ENCODE measurements around the gene CNOT6L. TPM values are rescaled to one million over a fixed set of nuclear protein-coding genes. Genes with fewer than 3 reads are reported as not detected.
A peak's percentile ranks its signal among the peaks of the same experiment; 100 is the strongest.

The CNOT6L gene
- total and polyA plus RNA-seq, 2 of the 4 experiments (the other 2 are of a cell fraction), result 3.5 to 21.1 TPM

- H4K91ac ChIP-seq (ENCODE audit: insufficient read depth, low read depth, low read length), result peak within 1 kb of the TSS; percentile 74
- H3K4me3 ChIP-seq (ENCODE audit: insufficient read depth, low read depth, low read length), result peak within 1 kb of the TSS; percentile 66
- H4K20me1 ChIP-seq (ENCODE audit: insufficient read depth, low read length), result no peaks in the 10 kb centered on the region
- H3K27me3 ChIP-seq (ENCODE audit: control insufficient read depth, insufficient read depth, low read length), result no peaks in the 10 kb centered on the region
- H3K9me3 ChIP-seq (ENCODE audit: control insufficient read depth, insufficient read depth, low read length), result no peaks in the 10 kb centered on the region
- H3K9me1 ChIP-seq (ENCODE audit: insufficient read depth, low read length), result no peaks in the 10 kb centered on the region
- H2AK9ac ChIP-seq (replicated peaks; ENCODE audit: low read depth, low read length, poor library complexity), result peak within 1 kb of the TSS; percentile 82
- no peak within 1 kb of the TSS for H2BK20ac ChIP-seq (ENCODE audit: low read depth, low read length)
- peak within 1 kb of the TSS; percentile 94 to 100 for H4K8ac ChIP-seq (ENCODE audit: low read depth in 2 of 2, low read length in 2 of 2)
- in situ Hi-C loops (cut with MboI; ENCODE audit: low sequenced_read_pairs), result loop anchor here (25.0 kb wide), 1 partner anchor 475 kb away; no protein-coding TSS in a partner anchor
- peak within 1 kb of the TSS; percentile 88 for H3K14ac ChIP-seq (replicated peaks; ENCODE audit: low read depth, low read length)
- BruUV-seq (replicated peaks), result no TSS peak
- 0% methylated on average over 10 of the region's 33 CpGs; no CpG with 5 or more reads in 1 of the 2 experiments for WGBS, 2 experiments (ENCODE audit: extremely low coverage in 2 of 2, insufficient read length in 1 of 2)
- ATAC-seq (ENCODE audit: low read depth), result peak; percentile 98
- H3K56ac ChIP-seq (ENCODE audit: extremely low read depth, insufficient read depth, low read length), result peak within 1 kb of the TSS; percentile 96
- H4K5ac ChIP-seq (ENCODE audit: low read depth, low read length), result peak within 1 kb of the TSS; percentile 99
- CTCF ChIA-PET, result interaction anchor here (0.8 to 1.3 kb wide), 8 partner anchors 10 to 182 kb away, joined by 3 to 6 read pairs (median 4); no protein-coding TSS in a partner anchor
- H2BK5ac ChIP-seq (ENCODE audit: low read depth, low read length, poor library complexity, severe bottlenecking), result peak within 1 kb of the TSS; percentile 94
- peak within 1 kb of the TSS; percentile 75; the same call in 1 of the 2 replicates for H3K23ac ChIP-seq (ENCODE audit: low read depth, low read length)
- peak within 1 kb of the TSS; percentile 96 for H2AFZ ChIP-seq (replicated peaks; ENCODE audit: low read length, poor library complexity)
- dilution Hi-C loops (cut with HindIII; ENCODE audit: low sequenced_read_pairs, unreplicated experiment), result no loop called here
- H3K18ac ChIP-seq (ENCODE audit: low read depth, low read length), result peak within 1 kb of the TSS; percentile 79
- H3K4me2 ChIP-seq (ENCODE audit: low read depth, low read length), result peak within 1 kb of the TSS; percentile 81
- peak within 1 kb of the TSS; percentile 41; the same call in 2 of the 3 replicates for H2BK15ac ChIP-seq (ENCODE audit: low read depth, low read length)
- peak; percentile 96 for DNase-seq
- H3K27ac ChIP-seq (ENCODE audit: insufficient read depth, low read length), result peak within 1 kb of the TSS; percentile 81
- H3K36me3 ChIP-seq (ENCODE audit: control insufficient read depth, insufficient read depth, low read length), result no peaks in the 10 kb centered on the region; the same call in 1 of the 2 replicates
- peaks cover 13 to 20% of the 10 kb centered on the region in 2 experiments for H3K79me1 ChIP-seq (ENCODE audit: low read depth in 1 of 2, low read length in 2 of 2)
- H2BK120ac ChIP-seq (ENCODE audit: low read depth, low read length), result peak within 1 kb of the TSS; percentile 58
- POLR2A ChIA-PET (ENCODE audit: unreplicated experiment), result interaction anchor here (0.5 to 1.0 kb wide), 6 partner anchors 11 to 1368 kb away, joined by 3 to 4 read pairs (median 3); no protein-coding TSS in a partner anchor
- intact Hi-C loops (cut with micrococcal nuclease), result loop anchor here (1.0 to 10.0 kb wide), 4 partner anchors 44 to 478 kb away; no protein-coding TSS in a partner anchor
- peak within 1 kb of the TSS; percentile 80 for H3K9ac ChIP-seq (ENCODE audit: low read depth, low read length)
- H2AK5ac ChIP-seq (ENCODE audit: low read depth, low read length), result peak within 1 kb of the TSS; percentile 56; the same call in 1 of the 2 replicates
- peak within 1 kb of the TSS; percentile 83 for H3K4ac ChIP-seq (ENCODE audit: low read depth, low read length)
- H3K4me1 ChIP-seq (ENCODE audit: control insufficient read depth, insufficient read depth, low read length), result peaks cover 1% of the 10 kb centered on the region; the same call in 1 of the 2 replicates
- TF ChIP-seq RFX5 (IDR thresholded peaks at IDR 0.05; ENCODE audit: low read depth, low read length) (no peak), FOS (IDR thresholded peaks at IDR 0.05; ENCODE audit: low read depth, low read length) (peak; percentile 36; the same call in 1 of the 2 replicates), MXI1 (IDR thresholded peaks at IDR 0.05; ENCODE audit: borderline replicate concordance, low read depth, low read length) (peak; percentile 94), CEBPB (IDR thresholded peaks at IDR 0.05; ENCODE audit: low read depth, low read length) (no peak), MAFK (IDR thresholded peaks at IDR 0.05; ENCODE audit: low read depth, low read length) (no peak), MAZ (IDR thresholded peaks at IDR 0.05; ENCODE audit: borderline replicate concordance, low read depth, low read length) (peak; percentile 77; the same call in 1 of the 2 replicates), CHD1 (IDR thresholded peaks at IDR 0.05; ENCODE audit: low read depth, low read length) (no peak), NFE2L2 (IDR thresholded peaks at IDR 0.05; ENCODE audit: low read depth, low read length) (no peak), RCOR1 (IDR thresholded peaks at IDR 0.05; ENCODE audit: insufficient replicate concordance, low read length) (no peak), BHLHE40 (IDR thresholded peaks at IDR 0.05; ENCODE audit: low read depth, low read length) (no peak), SMC3 (IDR thresholded peaks at IDR 0.05; ENCODE audit: low read depth, low read length) (no peak), RAD21 (IDR thresholded peaks at IDR 0.05; ENCODE audit: low read length) (no peak)
- TF ChIP-seq, protein P1, sequence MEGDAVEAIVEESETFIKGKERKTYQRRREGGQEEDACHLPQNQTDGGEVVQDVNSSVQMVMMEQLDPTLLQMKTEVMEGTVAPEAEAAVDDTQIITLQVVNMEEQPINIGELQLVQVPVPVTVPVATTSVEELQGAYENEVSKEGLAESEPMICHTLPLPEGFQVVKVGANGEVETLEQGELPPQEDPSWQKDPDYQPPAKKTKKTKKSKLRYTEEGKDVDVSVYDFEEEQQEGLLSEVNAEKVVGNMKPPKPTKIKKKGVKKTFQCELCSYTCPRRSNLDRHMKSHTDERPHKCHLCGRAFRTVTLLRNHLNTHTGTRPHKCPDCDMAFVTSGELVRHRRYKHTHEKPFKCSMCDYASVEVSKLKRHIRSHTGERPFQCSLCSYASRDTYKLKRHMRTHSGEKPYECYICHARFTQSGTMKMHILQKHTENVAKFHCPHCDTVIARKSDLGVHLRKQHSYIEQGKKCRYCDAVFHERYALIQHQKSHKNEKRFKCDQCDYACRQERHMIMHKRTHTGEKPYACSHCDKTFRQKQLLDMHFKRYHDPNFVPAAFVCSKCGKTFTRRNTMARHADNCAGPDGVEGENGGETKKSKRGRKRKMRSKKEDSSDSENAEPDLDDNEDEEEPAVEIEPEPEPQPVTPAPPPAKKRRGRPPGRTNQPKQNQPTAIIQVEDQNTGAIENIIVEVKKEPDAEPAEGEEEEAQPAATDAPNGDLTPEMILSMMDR (conservative IDR thresholded peaks at IDR 0.05; ENCODE audit: low read depth, low read length), result no peak
- TF ChIP-seq, protein P2, sequence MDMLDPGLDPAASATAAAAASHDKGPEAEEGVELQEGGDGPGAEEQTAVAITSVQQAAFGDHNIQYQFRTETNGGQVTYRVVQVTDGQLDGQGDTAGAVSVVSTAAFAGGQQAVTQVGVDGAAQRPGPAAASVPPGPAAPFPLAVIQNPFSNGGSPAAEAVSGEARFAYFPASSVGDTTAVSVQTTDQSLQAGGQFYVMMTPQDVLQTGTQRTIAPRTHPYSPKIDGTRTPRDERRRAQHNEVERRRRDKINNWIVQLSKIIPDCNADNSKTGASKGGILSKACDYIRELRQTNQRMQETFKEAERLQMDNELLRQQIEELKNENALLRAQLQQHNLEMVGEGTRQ (IDR thresholded peaks at IDR 0.05; ENCODE audit: low read depth, low read length), result peak; percentile 12; the same call in 1 of the 2 replicates
Measured at GRCh38 chr4:77862478-77863216, 43.5 kb upstream of the CNOT6L start, which contains the start of gene MRPL1. Gene MRPL1 (plus strand): TSS chr4:77862830. CDS start chr4:77862849, 19 bp downstream.
